Activated CD8-positive, alpha-beta memory T cell treated with anti-CD3 and anti-CD28 coated beads, Interleukin-2, amount 50 U/mL, for 1 hour (primary cell): ENCODE measurements around the gene MAZ.

Experiments used
- DNase-seq: peaks from one replicate; pipeline ENCODE4 v3.0.0-alpha.2; 2020; ENCODE audit errors: extremely low read depth

The MAZ gene

DNA sequence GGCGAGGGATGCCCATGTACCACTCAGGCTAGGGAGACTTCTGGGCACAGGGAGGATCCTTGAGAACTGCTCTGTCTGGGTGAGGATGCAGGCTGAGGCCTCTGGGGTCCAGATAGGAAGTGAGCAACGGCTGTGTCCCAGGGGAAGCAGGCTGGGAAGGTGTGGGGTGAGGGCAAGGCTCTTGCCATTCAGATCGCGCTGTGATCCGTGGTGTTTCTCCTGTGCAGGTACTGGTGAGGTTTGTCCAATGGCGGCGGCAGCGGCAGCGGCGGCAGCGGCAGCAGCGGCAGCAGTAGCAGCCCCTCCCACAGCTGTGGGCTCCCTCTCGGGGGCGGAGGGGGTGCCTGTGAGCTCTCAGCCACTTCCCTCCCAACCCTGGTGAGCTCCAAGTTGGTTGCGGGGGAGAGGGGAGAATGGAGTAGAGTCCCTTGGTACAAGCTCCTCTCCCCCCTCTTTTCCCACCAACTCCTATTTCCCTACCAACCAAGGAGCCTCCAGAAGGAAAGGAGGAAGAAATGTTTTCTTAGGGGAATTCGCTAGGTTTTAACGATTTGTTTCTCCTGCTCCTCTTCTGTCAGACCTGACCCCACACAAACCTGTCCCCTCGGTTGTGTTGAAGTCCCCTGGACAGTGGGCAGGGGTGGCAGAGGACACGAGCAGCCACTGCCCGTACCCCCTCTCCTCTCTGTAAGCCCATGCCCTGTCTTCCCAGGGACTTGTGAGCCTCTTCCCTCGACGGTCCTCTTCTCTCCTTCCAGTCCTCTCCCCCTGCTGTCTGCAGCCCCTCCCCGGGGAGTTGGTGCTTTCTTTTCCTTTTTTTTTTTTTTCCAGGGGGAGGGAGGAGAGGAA, 3.7 kb downstream of the MAZ start:
- DNase-seq: no peak

DNA sequence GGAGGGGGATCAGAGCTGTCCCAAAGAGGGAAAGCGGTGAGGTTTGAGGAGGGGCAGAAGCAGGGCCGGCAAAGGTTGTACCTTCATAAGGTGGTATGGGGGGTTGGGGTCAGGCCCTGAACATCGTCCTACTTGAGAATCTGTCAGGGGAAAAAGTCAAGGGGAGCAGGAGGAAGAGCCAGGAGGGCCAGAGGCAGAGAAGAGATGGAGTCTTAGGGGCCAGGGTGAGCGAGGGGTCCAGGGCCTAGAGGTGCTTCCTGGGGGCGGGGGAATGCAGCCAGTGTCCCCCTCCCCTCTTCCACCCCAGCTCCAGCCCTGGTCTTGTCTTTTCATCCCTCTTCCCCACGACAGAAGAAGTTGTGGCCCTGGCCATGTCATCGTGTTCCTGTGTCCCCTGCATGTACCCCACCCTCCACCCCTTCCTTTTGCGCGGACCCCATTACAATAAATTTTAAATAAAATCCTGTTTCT, 4.4 kb downstream of the MAZ start:
- no peak for DNase-seq

DNA sequence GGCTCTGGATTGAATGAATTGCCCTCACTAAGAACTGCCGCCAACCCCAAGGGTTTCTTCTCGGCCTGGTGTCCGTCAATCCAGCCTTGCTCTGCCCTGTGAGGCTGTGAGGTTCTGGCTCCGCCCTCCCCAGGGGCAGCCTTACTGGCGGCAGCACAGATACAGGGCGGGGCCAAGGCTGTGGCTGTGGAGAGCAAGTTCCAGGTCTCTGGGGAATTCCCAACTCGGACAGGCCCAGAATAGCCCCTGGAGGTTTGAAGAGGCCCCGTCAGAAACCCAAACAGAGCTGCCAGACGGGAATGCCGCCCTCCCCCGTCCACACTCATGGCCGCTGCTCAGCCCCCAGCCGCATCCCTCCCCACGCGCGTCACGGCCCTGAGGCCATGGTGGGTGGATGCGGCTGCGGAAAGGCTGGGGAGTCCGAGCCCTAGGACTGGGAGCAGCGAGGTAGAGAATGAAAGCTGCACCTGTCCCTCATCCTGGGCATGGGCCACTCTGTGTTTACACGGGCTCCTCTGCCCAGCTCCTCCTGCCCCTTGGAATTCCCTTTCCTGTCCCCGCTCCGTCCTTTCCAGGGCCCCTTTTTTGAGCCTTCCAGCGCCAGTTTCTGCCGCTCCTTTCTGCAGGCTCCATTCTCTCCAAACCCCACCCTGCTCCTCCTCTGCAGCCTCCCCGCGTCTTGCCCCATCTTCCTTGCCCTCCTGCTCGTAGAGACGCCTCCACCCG, 5.0 kb downstream of the MAZ start:
- no peak for DNase-seq

GRCh38 chr16:29811896-29812665, 5.8 kb downstream of the MAZ start, which contains the start of gene PRRT2:
TSS of gene PRRT2 (plus strand) at chr16:29812193. CDS start at chr16:29813055, 862 bp downstream.
- no peak for DNase-seq

- no peak for DNase-seq
Measured at GRCh38 chr16:29812754-29813643, 6.7 kb downstream of the MAZ start.

- DNase-seq: no peak
Measured at GRCh38 chr16:29813644-29814562, 7.6 kb downstream of the MAZ start.

GRCh38 chr16:29814592-29814991, 8.3 kb downstream of the MAZ start:
- DNase-seq: no peak

DNA sequence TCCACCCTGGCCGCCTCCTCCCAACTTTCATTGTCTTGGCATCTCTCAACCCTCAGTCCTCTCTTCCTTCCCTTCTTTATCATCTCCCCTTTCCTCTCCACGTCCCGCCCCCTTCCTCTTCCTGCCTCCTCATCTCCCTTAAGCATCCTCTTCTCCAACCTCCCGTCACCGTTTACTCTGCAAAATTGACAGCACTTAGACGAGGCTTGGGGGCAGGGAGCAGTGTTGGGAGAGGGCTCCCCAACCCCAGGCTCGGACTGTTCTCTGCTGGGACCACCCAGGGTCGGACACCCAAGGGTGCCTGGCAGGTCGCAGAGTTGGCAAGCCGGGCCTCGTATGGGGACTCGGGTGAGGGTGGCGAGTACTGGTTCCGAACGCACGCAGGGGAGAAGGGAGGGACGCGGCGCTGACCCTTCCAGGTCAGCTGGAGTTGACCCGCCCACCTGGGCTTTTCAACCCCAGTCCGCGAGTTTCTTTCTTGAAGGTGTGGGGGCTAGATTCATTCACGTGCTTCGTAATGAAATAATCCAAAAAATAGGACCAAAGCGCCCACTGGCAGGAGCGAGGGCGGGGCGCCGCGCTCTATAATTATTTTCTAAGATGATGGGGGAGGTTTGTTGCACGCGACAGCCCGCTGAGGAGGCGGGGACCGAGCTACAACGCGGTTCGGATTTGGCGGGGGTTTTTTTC, 8.8 kb downstream of the MAZ start:
- DNase-seq: no peak

DNA sequence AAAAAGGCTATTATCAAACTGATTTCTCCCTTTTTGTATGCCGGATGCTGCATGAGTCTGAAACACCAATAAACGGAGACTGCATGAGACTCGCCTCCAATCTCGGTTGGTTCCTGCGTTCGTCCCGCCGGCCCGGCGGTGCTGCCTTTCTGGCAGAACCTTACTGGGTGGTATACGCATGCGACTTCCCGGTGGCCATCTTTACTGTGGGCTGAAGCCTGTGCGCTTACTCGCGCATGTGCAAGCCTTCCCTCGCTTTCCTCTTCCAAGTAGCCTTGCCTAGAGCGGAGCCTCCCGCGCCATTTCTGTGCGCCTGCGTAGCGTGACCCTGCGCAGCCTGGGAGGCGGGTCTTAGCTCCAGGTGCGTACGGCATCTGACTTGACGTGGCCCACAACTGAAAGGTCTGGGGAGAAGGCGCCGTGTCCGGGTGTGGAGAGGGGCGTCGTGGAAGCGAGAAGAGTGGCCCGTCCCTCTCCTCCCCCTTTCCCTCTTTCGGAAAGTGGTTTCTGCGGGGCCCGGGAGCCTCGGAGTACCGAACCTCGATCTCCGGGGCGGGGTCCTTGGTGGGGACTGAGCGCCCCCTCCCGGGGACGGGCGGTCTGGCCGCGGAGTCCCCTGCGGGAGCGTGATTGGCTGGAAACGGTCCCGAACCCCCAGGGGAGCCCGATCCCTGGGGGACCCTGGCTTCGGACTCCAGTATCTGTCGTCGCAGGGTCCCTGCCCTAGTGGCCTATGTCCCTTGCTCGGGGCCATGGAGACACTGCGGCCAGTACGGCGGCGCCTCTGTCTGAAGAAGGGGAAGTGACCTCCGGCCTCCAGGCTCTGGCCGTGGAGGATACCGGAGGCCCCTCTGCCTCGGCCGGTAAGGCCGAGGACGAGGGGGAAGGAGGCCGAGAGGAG, 9.7 kb downstream of the MAZ start, which contains the start of gene PAGR1:
Gene PAGR1, plus strand, starts transcription at position 360 of the 901 bp plus-strand sequence. Its CDS starts 374 bp downstream, at position 734.
- DNase-seq: peak; percentile 94

DNA sequence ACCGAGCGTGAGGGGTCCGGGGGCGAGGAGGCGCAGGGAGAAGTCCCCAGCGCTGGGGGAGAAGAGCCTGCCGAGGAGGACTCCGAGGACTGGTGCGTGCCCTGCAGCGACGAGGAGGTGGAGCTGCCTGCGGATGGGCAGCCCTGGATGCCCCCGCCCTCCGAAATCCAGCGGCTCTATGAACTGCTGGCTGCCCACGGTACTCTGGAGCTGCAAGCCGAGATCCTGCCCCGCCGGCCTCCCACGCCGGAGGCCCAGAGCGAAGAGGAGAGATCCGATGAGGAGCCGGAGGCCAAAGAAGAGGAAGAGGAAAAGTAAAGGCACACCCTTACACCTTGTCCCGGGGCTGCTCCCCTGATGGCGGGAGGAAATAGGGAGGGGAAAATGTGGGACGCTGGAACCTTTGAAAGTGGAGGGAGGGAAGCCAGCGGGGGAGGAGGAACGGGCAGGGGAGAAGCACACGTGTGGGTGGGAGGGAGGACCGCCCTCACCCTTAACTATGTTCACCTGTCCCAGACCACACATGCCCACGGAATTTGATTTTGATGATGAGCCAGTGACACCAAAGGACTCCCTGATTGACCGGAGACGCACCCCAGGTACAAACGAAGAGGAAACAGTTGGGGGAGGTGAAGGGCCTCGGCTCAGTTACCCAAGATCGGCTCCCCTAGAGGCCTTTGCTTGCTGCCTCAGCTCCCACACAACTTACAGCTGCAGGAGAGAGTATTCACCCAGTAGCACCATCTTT, 10.5 kb downstream of the MAZ start:
- no peak for DNase-seq

GRCh38 chr16:29818082-29818481, 11.8 kb downstream of the MAZ start:
- no peak for DNase-seq

- DNase-seq: no peak
Measured at GRCh38 chr16:29819506-29819905, 13.2 kb downstream of the MAZ start.

DNA sequence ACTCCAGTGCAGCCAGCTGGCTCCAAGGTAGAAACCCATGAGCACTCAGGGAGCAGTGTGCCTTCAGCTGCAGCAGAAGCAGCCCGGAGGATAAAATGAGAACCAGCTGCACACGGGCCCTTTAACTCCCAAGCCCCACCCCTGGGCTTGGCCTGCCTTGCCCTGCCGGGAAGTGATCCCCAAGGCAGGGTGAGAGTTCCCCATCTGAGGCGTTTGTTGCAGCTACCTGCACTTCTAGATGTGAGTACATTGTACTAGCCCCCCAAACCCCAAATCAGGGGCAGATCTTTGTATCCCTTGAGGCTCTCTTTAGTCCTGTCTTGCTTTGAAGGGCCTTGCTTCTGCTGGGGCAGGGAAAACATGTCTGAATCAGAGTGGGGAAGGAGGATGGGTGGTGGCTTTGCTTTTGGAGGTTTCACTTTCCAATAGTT, 14.0 kb downstream of the MAZ start, which contains the start of gene MVP:
Gene MVP, plus strand, starts transcription at position 192 of the 431 bp plus-strand sequence. CDS start 10,088 bp downstream, outside the sequence.
- no peak for DNase-seq

DNA sequence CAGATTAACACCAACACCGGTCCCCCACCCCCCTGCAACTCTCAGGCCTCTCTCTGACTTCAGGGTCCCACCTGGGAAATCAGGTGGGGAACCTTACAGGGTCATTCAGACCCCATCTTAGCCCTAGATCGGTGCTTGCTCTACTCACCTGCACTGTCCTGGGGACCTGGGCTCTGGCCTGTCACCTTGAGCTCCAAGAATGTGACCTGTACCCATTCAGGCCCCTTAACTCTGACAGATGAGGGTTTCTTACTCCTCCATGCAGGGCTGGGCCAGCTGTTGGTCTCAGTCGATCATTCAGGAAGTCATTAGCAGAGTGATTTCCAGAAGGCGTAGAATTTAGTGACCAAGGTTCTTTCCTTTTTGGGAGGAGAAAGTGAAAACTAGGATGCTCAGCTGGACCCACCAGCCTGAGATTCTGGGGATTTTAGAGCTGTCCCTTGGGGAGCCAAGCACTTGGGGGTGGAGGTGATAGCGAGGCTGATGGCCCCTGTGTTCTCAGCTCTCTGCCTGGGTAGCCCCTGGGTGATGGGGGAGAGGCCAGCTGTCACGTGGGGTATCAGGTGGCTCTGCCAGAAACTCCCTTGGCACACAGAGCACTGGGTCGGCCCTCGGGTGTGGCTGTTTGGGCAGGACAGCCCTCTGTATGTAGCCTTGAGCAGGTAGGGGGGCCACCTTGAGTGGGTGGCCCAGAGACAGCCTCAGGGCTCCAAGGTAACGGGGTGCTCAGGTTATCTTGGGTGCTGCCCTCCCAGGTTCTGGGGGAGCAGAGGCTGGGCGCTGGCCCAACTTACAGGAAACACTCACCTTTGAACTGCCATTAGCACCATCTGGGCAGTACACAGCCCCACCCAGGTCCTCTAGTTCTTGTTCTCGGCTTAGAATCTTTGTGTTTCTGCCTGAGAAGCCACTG, 14.7 kb downstream of the MAZ start:
- no peak for DNase-seq

GRCh38 chr16:29821643-29822115, 15.3 kb downstream of the MAZ start:
- no peak for DNase-seq

GRCh38 chr16:29824589-29825144, 18.3 kb downstream of the MAZ start:
- no peak for DNase-seq
